Naive thymus-derived CD4-positive, alpha-beta T cell (primary cell): Measurements from ENCODE around the gene STX18. TPM values are rescaled to one million over a fixed set of nuclear protein-coding genes. Genes with fewer than 3 reads are reported as not detected.

Experiments
- ATAC-seq: fragments of 150-1000 bp; cut with Tn5 transposase; 2 replicates; pipeline ENCODE4 v1.10.0; 2021; ENCODE audit warnings: mild to moderate bottlenecking, moderate library complexity
- CTCF ChIA-PET: fragments of 350-600 bp; sonication (Branson Sonifier 250); formaldehyde crosslinking; loops from one replicate; lab custom pipeline; 2021; ENCODE audit warnings: antibody characterized with exemption; lab: Charles Lee
- POLR2A ChIA-PET: fragments of 350-600 bp; sonication (Branson Sonifier 250); formaldehyde crosslinking; loops from one replicate; lab custom pipeline; 2021; ENCODE audit warnings: antibody characterized with exemption, inconsistent platforms; lab: Charles Lee
- DNase-seq, 9 donors: peaks; one replicate each; pipeline versions ENCODE4 v3.0.0 to v3.0.0-alpha.2; 2020 to 2022; ENCODE audit warnings: mixed read lengths in 1 of 9
- H3K27ac ChIP-seq: one replicate; pipeline ENCODE4 v1.7.0; 2013; ENCODE audit warnings: mild to moderate bottlenecking, low read depth, low read length, moderate library complexity
- H3K27me3 ChIP-seq, 2 donors: one replicate each; pipeline ENCODE4 v1.7.0; 2013; ENCODE audit warnings: low read length in 2 of 2, mild to moderate bottlenecking in 2 of 2, moderate library complexity in 2 of 2; ENCODE audit not compliant: control insufficient read depth in 2 of 2, insufficient read depth in 2 of 2
- H3K36me3 ChIP-seq, 3 experiments: 1 replicate in 2 of 3; 2 replicates in 1 of 3; pipeline ENCODE4 v1.7.0; 2013; ENCODE audit warnings: low read length in 3 of 3, mild to moderate bottlenecking in 3 of 3, moderate library complexity in 1 of 3; ENCODE audit not compliant: insufficient read depth in 3 of 3, control insufficient read depth in 2 of 3
- H3K4me1 ChIP-seq, 2 donors: one replicate each; pipeline ENCODE4 v1.7.0; 2013; ENCODE audit warnings: low read length in 2 of 2, mild to moderate bottlenecking in 2 of 2, moderate library complexity in 1 of 2; ENCODE audit not compliant: control insufficient read depth in 2 of 2, insufficient read depth in 2 of 2
- H3K4me3 ChIP-seq: 2 replicates; pipeline ENCODE4 v1.7.0; 2013; ENCODE audit warnings: mild to moderate bottlenecking, low read length
- H3K9me3 ChIP-seq, 3 experiments: 1 replicate in 2 of 3; 2 replicates in 1 of 3; pipeline ENCODE4 v1.7.0; 2013; ENCODE audit warnings: low read length in 3 of 3; ENCODE audit not compliant: control insufficient read depth in 2 of 3
- H3K27ac Mint-ChIP-seq, 9 donors: one replicate each; pipeline ENCODE4 v1.8.0; 2020 to 2022; ENCODE audit warnings: mixed read lengths in 9 of 9, mild to moderate bottlenecking in 8 of 9, moderate library complexity in 5 of 9, inconsistent platforms in 2 of 9
- H3K27me3 Mint-ChIP-seq, 5 donors: one replicate each; pipeline ENCODE4 v1.8.0; 2021 to 2022; ENCODE audit warnings: mixed read lengths in 5 of 5, mild to moderate bottlenecking in 1 of 5
- H3K36me3 Mint-ChIP-seq, 5 donors: one replicate each; pipeline ENCODE4 v1.8.0; 2020 to 2022; ENCODE audit warnings: mixed read lengths in 5 of 5, mild to moderate bottlenecking in 3 of 5, inconsistent platforms in 1 of 5
- H3K4me1 Mint-ChIP-seq, 7 donors: one replicate each; pipeline ENCODE4 v1.8.0; 2020 to 2022; ENCODE audit warnings: mixed read lengths in 7 of 7, mild to moderate bottlenecking in 3 of 7, inconsistent platforms in 1 of 7
- H3K4me3 Mint-ChIP-seq, 10 donors: one replicate each; pipeline ENCODE4 v1.8.0; 2020 to 2022; ENCODE audit warnings: mild to moderate bottlenecking in 10 of 10, mixed read lengths in 10 of 10, moderate library complexity in 6 of 10, inconsistent platforms in 2 of 10
- H3K9me3 Mint-ChIP-seq, 11 donors: one replicate each; pipeline ENCODE4 v1.8.0; 2020 to 2022; ENCODE audit warnings: mixed read lengths in 11 of 11, mild to moderate bottlenecking in 4 of 11, inconsistent platforms in 1 of 11, moderate library complexity in 1 of 11
- intact Hi-C, 2 donors: fragments of 100-400 bp; cut with micrococcal nuclease; formaldehyde crosslinking; loops; one replicate each; pipeline ENCODE4 v1.15.1; 2023
- polyA plus RNA-seq, 2 donors: library from polyadenylated mRNA; unstranded; fragments of 300-500 nt; fragmentation: Illumina TruSeq; gene quantifications; one replicate each; pipeline ENCODE4 v1.2.3, GENCODE V29; 2021
- total RNA-seq, 6 experiments: library from RNA in 5 of 6; stranded (reverse) in 5 of 6; gene quantifications; 1 replicate in 5 of 6; 2 replicates in 1 of 6; pipeline ENCODE4 v1.2.3 and lab custom pipeline; 2021 to 2026

Gene STX18
- total and polyA plus RNA-seq, 7 experiments from 2014 or later: 16.3 to 28.0 (median 22.7) TPM

GRCh38 chr4:4480205-4480604 lies 61.6 kb downstream of the STX18 start:
- intact Hi-C loops: loop anchor here in 1 of 2 donors (10.0 kb wide), 1 partner anchor 1335 kb away; no protein-coding TSS in a partner anchor
- no peak overlapping the region for H3K27ac ChIP-seq
- DNase-seq (no peak), ATAC-seq (no peak)
- no peak overlapping the region for H3K4me3 ChIP-seq
- Mint-ChIP-seq H3K4me1 (peaks cover 0 to 43% (median 25%) of the 10 kb centered on the region in 7 donors), H3K27me3 (no peaks in the 10 kb centered on the region), H3K36me3 (peaks cover 0 to 12% (median 4%) of the 10 kb centered on the region in 5 donors), H3K27ac (no peak overlapping the region), H3K4me3 (peak overlapping the region in 1 of 10 donors; percentile 26), H3K9me3 (no peaks in the 10 kb centered on the region)
- H3K9me3 ChIP-seq: no peaks in the 10 kb centered on the region
- no peaks in the 10 kb centered on the region for H3K36me3 ChIP-seq
- ChIA-PET CTCF (no interaction called here), POLR2A (no interaction called here)
- no peaks in the 10 kb centered on the region for H3K4me1 ChIP-seq
- no peaks in the 10 kb centered on the region for H3K27me3 ChIP-seq

- Histone ChIP-seq H3K4me3 (no peak overlapping the region), H3K4me1 (no peaks in the 10 kb centered on the region), H3K27ac (no peak overlapping the region), H3K36me3 (no peaks in the 10 kb centered on the region), H3K9me3 (no peaks in the 10 kb centered on the region), H3K27me3 (no peaks in the 10 kb centered on the region)
- no peaks in the 10 kb centered on the region for H3K27me3 Mint-ChIP-seq
- intact Hi-C loops: no loop called here
- H3K36me3 Mint-ChIP-seq: peaks cover 0 to 12% (median 4%) of the 10 kb centered on the region in 5 donors
- CTCF ChIA-PET: no interaction called here
- peaks cover 0 to 42% (median 27%) of the 10 kb centered on the region in 7 donors for H3K4me1 Mint-ChIP-seq
- ATAC-seq: no peak
- POLR2A ChIA-PET: no interaction called here
- H3K4me3 Mint-ChIP-seq: no peak overlapping the region
- DNase-seq: no peak
- H3K27ac Mint-ChIP-seq: no peak overlapping the region
- no peaks in the 10 kb centered on the region for H3K9me3 Mint-ChIP-seq
These were observed 62.5 kb downstream of the STX18 start for GRCh38 chr4:4479366-4479765.

GRCh38 chr4:4477796-4478195 lies 64.1 kb downstream of the STX18 start:
- Histone ChIP-seq H3K36me3 (no peaks in the 10 kb centered on the region), H3K4me3 (no peak overlapping the region), H3K4me1 (no peaks in the 10 kb centered on the region), H3K9me3 (no peaks in the 10 kb centered on the region), H3K27me3 (no peaks in the 10 kb centered on the region), H3K27ac (no peak overlapping the region)
- H3K27ac Mint-ChIP-seq: no peak overlapping the region
- no peaks in the 10 kb centered on the region for H3K9me3 Mint-ChIP-seq
- peaks cover 0 to 19% (median 4%) of the 10 kb centered on the region in 5 donors for H3K36me3 Mint-ChIP-seq
- no peak overlapping the region for H3K4me3 Mint-ChIP-seq
- H3K27me3 Mint-ChIP-seq: no peaks in the 10 kb centered on the region
- intact Hi-C loops: no loop called here
- DNase-seq (no peak), ATAC-seq (no peak)
- peaks cover 6 to 39% (median 27%) of the 10 kb centered on the region in 7 donors for H3K4me1 Mint-ChIP-seq
- ChIA-PET CTCF (no interaction called here), POLR2A (no interaction called here)

- ATAC-seq (no peak), DNase-seq (no peak)
- Mint-ChIP-seq H3K9me3 (no peaks in the 10 kb centered on the region), H3K4me1 (peaks cover 6 to 35% (median 23%) of the 10 kb centered on the region in 7 donors), H3K27me3 (no peaks in the 10 kb centered on the region), H3K4me3 (no peak overlapping the region), H3K36me3 (peaks cover 0 to 22% (median 4%) of the 10 kb centered on the region in 5 donors), H3K27ac (no peak overlapping the region)
- ChIA-PET CTCF (interaction anchor here (0.6 kb wide), 1 partner anchor 221 kb away, joined by 4 read pairs; no protein-coding TSS in a partner anchor), POLR2A (no interaction called here)
- Histone ChIP-seq H3K27me3 (no peaks in the 10 kb centered on the region), H3K9me3 (no peaks in the 10 kb centered on the region), H3K27ac (no peak overlapping the region), H3K4me3 (no peak overlapping the region), H3K36me3 (no peaks in the 10 kb centered on the region), H3K4me1 (no peaks in the 10 kb centered on the region)
- intact Hi-C loops: no loop called here
These were observed 64.5 kb downstream of the STX18 start for GRCh38 chr4:4477391-4477790.

GRCh38 chr4:4474476-4474875 lies 67.4 kb downstream of the STX18 start:
- no peaks in the 10 kb centered on the region for H3K27me3 ChIP-seq
- H3K4me3 ChIP-seq: no peak overlapping the region
- no peak overlapping the region for H3K27ac Mint-ChIP-seq
- intact Hi-C loops: no loop called here
- H3K4me1 ChIP-seq: no peaks in the 10 kb centered on the region
- H3K4me3 Mint-ChIP-seq: no peak overlapping the region
- CTCF ChIA-PET: interaction anchor here (0.7 kb wide), 1 partner anchor 210 kb away, joined by 3 read pairs; no protein-coding TSS in a partner anchor
- H3K27me3 Mint-ChIP-seq: no peaks in the 10 kb centered on the region
- H3K36me3 ChIP-seq: peaks cover 0 to 24% (median 11%) of the 10 kb centered on the region in 3 experiments
- no peaks in the 10 kb centered on the region for H3K9me3 Mint-ChIP-seq
- ATAC-seq (no peak), DNase-seq (no peak)
- H3K9me3 ChIP-seq: no peaks in the 10 kb centered on the region
- POLR2A ChIA-PET: no interaction called here
- H3K27ac ChIP-seq: no peak overlapping the region
- peaks cover 0 to 19% (median 8%) of the 10 kb centered on the region in 7 donors for H3K4me1 Mint-ChIP-seq
- peaks cover 4 to 41% (median 19%) of the 10 kb centered on the region in 5 donors for H3K36me3 Mint-ChIP-seq

GRCh38 chr4:4472344-4472958 lies 69.4 kb downstream of the STX18 start:
- Histone ChIP-seq H3K9me3 (no peaks in the 10 kb centered on the region), H3K36me3 (peaks cover 0 to 41% (median 11%) of the 10 kb centered on the region in 3 experiments), H3K4me1 (no peaks in the 10 kb centered on the region), H3K27ac (no peak overlapping the region), H3K27me3 (no peaks in the 10 kb centered on the region), H3K4me3 (no peak overlapping the region)
- ChIA-PET CTCF (no interaction called here), POLR2A (no interaction called here)
- H3K36me3 Mint-ChIP-seq: peaks cover 4 to 56% (median 33%) of the 10 kb centered on the region in 5 donors
- H3K27ac Mint-ChIP-seq: no peak overlapping the region
- DNase-seq (no peak), ATAC-seq (no peak)
- H3K4me1 Mint-ChIP-seq: peaks cover 0 to 12% (median 8%) of the 10 kb centered on the region in 7 donors
- intact Hi-C loops: no loop called here
- no peak overlapping the region for H3K4me3 Mint-ChIP-seq
- no peaks in the 10 kb centered on the region for H3K9me3 Mint-ChIP-seq
- no peaks in the 10 kb centered on the region for H3K27me3 Mint-ChIP-seq

GRCh38 chr4:4471195-4471594 lies 70.7 kb downstream of the STX18 start:
- no peak overlapping the region for H3K27ac Mint-ChIP-seq

More at GRCh38 chr4:4471195-4471594, 70.7 kb downstream of the STX18 start:
- ATAC-seq (no peak), DNase-seq (no peak)
- no peak overlapping the region for H3K4me3 Mint-ChIP-seq
- peaks cover 0 to 12% (median 11%) of the 10 kb centered on the region in 7 donors for H3K4me1 Mint-ChIP-seq
- Histone ChIP-seq H3K9me3 (no peaks in the 10 kb centered on the region), H3K4me1 (no peaks in the 10 kb centered on the region), H3K36me3 (peaks cover 0 to 54% (median 11%) of the 10 kb centered on the region in 3 experiments), H3K4me3 (no peak overlapping the region), H3K27ac (no peak overlapping the region), H3K27me3 (no peaks in the 10 kb centered on the region)
- H3K36me3 Mint-ChIP-seq: peaks cover 17 to 69% (median 45%) of the 10 kb centered on the region in 5 donors
- ChIA-PET POLR2A (no interaction called here), CTCF (no interaction called here)
- intact Hi-C loops: no loop called here
- peaks cover 0 to 4% (median 0%) of the 10 kb centered on the region in 11 donors for H3K9me3 Mint-ChIP-seq
- H3K27me3 Mint-ChIP-seq: no peaks in the 10 kb centered on the region
